Caco-2 (cell line): ENCODE results near the gene ITGB2. TPM values are rescaled to one million over a fixed set of nuclear protein-coding genes. Genes with fewer than 3 reads are reported as not detected.

Source experiments
- BruUV-seq: library from RNA; stranded (reverse); fragments of 400-500 nt; replicated peaks from 2 replicates; lab custom pipeline; 2021; lab: Mats Ljungman, UMichigan
- CTCF ChIA-PET: fragments of 300-600 bp; sonication (Branson Sonifier 250); formaldehyde crosslinking; loops from one replicate; lab custom pipeline; 2022; ENCODE audit warnings: antibody characterized with exemption; lab: Charles Lee
- POLR2A ChIA-PET: fragments of 300-600 bp; sonication (Branson Sonifier 250); formaldehyde crosslinking; loops from one replicate; lab custom pipeline; 2022; ENCODE audit warnings: antibody characterized with exemption; lab: Charles Lee
- DNase-seq, 2 experiments: peaks; one replicate each; pipeline versions ENCODE4 v3.0.0 to v3.0.0-alpha.2; 2020 to 2022
- H3K27me3 ChIP-seq: replicated peaks from 2 replicates; pipeline ENCODE4 v1.6.0; 2011; ENCODE audit warnings: low read length; ENCODE audit not compliant: control insufficient read depth, insufficient read depth
- H3K36me3 ChIP-seq: 2 replicates; pipeline ENCODE4 v1.5.1; 2011; ENCODE audit warnings: low read length; ENCODE audit not compliant: control insufficient read depth, insufficient read depth
- H3K4me1 ChIP-seq: fragments of 250-450 bp; sonication (Bioruptor Pico); 2 replicates; pipeline ENCODE4 v1.5.1; 2020; ENCODE audit warnings: mild to moderate bottlenecking
- H3K4me3 ChIP-seq: 2 replicates; pipeline ENCODE4 v1.5.1; 2011; ENCODE audit warnings: low read depth, mild to moderate bottlenecking, control low read depth, low read length
- H3K9me3 ChIP-seq: fragments of 250-450 bp; sonication (Bioruptor Pico); 2 replicates; pipeline ENCODE4 v1.5.1; 2020; ENCODE audit warnings: mild to moderate bottlenecking, moderate library complexity
- H3K27ac Mint-ChIP-seq: one replicate; pipeline ENCODE4 v1.8.0; 2022; ENCODE audit warnings: mixed read lengths; ENCODE audit not compliant: unreplicated experiment
- H3K27me3 Mint-ChIP-seq: one replicate; pipeline ENCODE4 v1.8.0; 2022; ENCODE audit warnings: mixed read lengths; ENCODE audit not compliant: insufficient read depth, unreplicated experiment
- H3K36me3 Mint-ChIP-seq: one replicate; pipeline ENCODE4 v1.8.0; 2022; ENCODE audit warnings: mild to moderate bottlenecking, mixed read lengths; ENCODE audit not compliant: insufficient read depth, unreplicated experiment
- H3K4me1 Mint-ChIP-seq: one replicate; pipeline ENCODE4 v1.8.0; 2022; ENCODE audit warnings: low read depth, mixed read lengths; ENCODE audit not compliant: unreplicated experiment
- H3K4me3 Mint-ChIP-seq: one replicate; pipeline ENCODE4 v1.8.0; 2022; ENCODE audit warnings: mild to moderate bottlenecking, moderate library complexity, mixed read lengths; ENCODE audit not compliant: unreplicated experiment
- H3K9me3 Mint-ChIP-seq: one replicate; pipeline ENCODE4 v1.8.0; 2022; ENCODE audit warnings: mixed read lengths; ENCODE audit not compliant: unreplicated experiment
- intact Hi-C: fragments of 100-400 bp; cut with micrococcal nuclease; formaldehyde crosslinking; loops from one replicate; pipeline ENCODE4 v1.10.0; 2022; ENCODE audit not compliant: unreplicated experiment
- total RNA-seq: library from RNA; stranded (reverse); gene quantifications from 2 replicates; pipeline ENCODE4 v1.2.3, GENCODE V29; 2022
- TF ChIP-seq, protein P1 (sequence below), 2 experiments: fragments of 200-600 bp in 1 of 2; IDR thresholded peaks; 1 replicate in 1 of 2; 2 replicates in 1 of 2; pipeline versions ENCODE4 v1.5.1 to v1.8.0; 2011 to 2022; ENCODE audit warnings: antibody characterized with exemption in 1 of 2, control low read depth in 1 of 2, inconsistent platforms in 1 of 2, low read depth in 1 of 2, low read length in 1 of 2, mild to moderate bottlenecking in 1 of 2, moderate library complexity in 1 of 2; ENCODE audit not compliant: insufficient read depth in 1 of 2, severe bottlenecking in 1 of 2, unreplicated experiment in 1 of 2

The ITGB2 gene
- total RNA-seq, 1 experiment from 2014 or later, result 0.48 TPM

DNA sequence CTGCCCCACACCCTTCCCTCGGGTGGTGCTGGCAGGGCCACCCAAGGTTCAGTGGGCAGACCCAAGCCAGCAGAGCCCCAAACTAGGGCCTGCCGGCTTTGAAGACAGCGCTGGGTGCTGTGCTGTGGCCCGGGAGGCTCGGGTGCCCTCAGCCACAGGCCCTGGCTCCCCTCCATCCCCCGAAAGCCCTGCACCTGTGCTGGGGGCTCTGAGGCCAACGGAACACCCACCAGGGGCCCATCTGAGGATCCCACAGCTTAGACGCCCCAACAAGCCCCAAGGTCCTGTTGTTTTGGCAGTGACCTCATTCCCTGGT is 8.6 kb downstream of the ITGB2 start:
- POLR2A ChIA-PET, result no interaction called here
- Mint-ChIP-seq H3K9me3 (no peaks in the 10 kb centered on the region), H3K4me3 (no peak overlapping the region), H3K4me1 (no peaks in the 10 kb centered on the region), H3K27me3 (peaks cover 4% of the 10 kb centered on the region), H3K36me3 (no peaks in the 10 kb centered on the region), H3K27ac (no peak overlapping the region)
- Histone ChIP-seq H3K36me3 (no peaks in the 10 kb centered on the region), H3K27me3 (no peaks in the 10 kb centered on the region), H3K9me3 (no peaks in the 10 kb centered on the region), H3K4me3 (no peak overlapping the region), H3K4me1 (no peaks in the 10 kb centered on the region)
- CTCF ChIA-PET, result no interaction called here
- intact Hi-C loops, result no loop called here
- TF ChIP-seq, protein P1, sequence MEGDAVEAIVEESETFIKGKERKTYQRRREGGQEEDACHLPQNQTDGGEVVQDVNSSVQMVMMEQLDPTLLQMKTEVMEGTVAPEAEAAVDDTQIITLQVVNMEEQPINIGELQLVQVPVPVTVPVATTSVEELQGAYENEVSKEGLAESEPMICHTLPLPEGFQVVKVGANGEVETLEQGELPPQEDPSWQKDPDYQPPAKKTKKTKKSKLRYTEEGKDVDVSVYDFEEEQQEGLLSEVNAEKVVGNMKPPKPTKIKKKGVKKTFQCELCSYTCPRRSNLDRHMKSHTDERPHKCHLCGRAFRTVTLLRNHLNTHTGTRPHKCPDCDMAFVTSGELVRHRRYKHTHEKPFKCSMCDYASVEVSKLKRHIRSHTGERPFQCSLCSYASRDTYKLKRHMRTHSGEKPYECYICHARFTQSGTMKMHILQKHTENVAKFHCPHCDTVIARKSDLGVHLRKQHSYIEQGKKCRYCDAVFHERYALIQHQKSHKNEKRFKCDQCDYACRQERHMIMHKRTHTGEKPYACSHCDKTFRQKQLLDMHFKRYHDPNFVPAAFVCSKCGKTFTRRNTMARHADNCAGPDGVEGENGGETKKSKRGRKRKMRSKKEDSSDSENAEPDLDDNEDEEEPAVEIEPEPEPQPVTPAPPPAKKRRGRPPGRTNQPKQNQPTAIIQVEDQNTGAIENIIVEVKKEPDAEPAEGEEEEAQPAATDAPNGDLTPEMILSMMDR (IDR thresholded peaks at IDR 0.05; ENCODE audit: insufficient read depth in 1 of 2, low read depth in 1 of 2, low read length in 1 of 2, severe bottlenecking in 1 of 2, unreplicated experiment in 1 of 2), result no peak
- no peak for DNase-seq
- no TSS peak for BruUV-seq

DNA sequence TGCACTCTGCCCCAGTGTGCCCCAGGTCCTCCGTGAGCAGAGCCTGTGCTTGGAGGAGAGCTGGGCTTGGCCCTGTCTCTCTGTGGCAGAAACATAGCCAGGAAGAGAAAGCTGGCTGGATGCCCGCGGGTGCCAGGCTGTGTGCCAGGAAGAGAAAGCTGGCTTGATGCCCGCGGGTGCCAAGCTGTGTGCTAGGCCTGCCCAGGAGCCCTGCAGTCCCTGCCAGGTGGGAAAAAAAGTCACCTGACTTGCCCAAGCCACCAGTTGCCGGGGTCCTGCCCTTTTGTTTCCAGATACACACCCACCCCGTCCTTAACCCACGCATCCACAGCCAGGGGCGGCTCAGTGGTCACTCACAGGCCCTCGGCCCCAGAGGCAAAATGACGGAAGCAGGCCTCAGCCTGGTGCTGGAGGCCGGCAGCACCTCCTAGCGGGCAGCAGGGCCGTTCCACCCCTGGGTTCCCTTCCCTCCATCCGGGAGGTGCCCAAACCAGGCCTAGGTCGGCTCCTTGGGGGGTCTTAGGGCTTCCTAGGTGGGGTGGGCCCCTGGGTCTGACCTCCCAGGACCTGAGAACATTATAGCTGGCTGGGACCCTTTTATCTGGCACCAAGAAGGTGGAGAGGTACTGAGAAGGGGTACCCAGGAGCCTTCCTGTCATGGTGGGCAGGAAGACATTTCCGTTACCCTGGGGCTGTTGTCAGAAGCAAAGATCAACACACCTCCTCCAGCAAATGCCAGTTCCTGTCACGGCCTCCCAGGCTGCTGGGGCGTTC is 9.1 kb downstream of the ITGB2 start:
- intact Hi-C loops, result no loop called here
- Mint-ChIP-seq H3K27ac (no peak overlapping the region), H3K27me3 (peaks cover 4% of the 10 kb centered on the region), H3K4me3 (no peak overlapping the region), H3K4me1 (no peaks in the 10 kb centered on the region), H3K36me3 (no peaks in the 10 kb centered on the region), H3K9me3 (no peaks in the 10 kb centered on the region)
- Histone ChIP-seq H3K36me3 (no peaks in the 10 kb centered on the region), H3K4me3 (no peak overlapping the region), H3K4me1 (no peaks in the 10 kb centered on the region), H3K9me3 (no peaks in the 10 kb centered on the region), H3K27me3 (no peaks in the 10 kb centered on the region)
- no peak for DNase-seq
- ChIA-PET CTCF (no interaction called here), POLR2A (no interaction called here)
- TF ChIP-seq, protein P1 (IDR thresholded peaks at IDR 0.05; ENCODE audit: insufficient read depth in 1 of 2, low read depth in 1 of 2, low read length in 1 of 2, severe bottlenecking in 1 of 2, unreplicated experiment in 1 of 2), result peak in 1 of 2 experiments; percentile 6
- BruUV-seq, result no TSS peak

DNA sequence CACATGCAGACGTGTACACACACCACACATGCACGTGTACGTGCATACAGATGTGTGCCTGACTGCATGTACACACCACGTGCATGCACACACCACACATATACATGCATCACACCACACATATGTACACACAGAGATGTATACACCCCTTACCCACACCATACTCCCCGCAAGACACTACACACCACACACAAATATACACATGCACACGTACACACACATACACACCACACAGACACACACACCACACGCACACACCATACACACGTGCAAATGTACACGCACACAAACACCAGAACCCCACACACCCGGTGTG is 9.7 kb downstream of the ITGB2 start:
- TF ChIP-seq, protein P1 (IDR thresholded peaks at IDR 0.05; ENCODE audit: insufficient read depth in 1 of 2, low read depth in 1 of 2, low read length in 1 of 2, severe bottlenecking in 1 of 2, unreplicated experiment in 1 of 2), result no peak
- Mint-ChIP-seq H3K27me3 (peaks cover 4% of the 10 kb centered on the region), H3K4me1 (no peaks in the 10 kb centered on the region), H3K9me3 (no peaks in the 10 kb centered on the region), H3K36me3 (no peaks in the 10 kb centered on the region), H3K27ac (no peak overlapping the region), H3K4me3 (no peak overlapping the region)
- ChIA-PET POLR2A (no interaction called here), CTCF (no interaction called here)
- no peak for DNase-seq
- Histone ChIP-seq H3K4me3 (no peak overlapping the region), H3K36me3 (no peaks in the 10 kb centered on the region), H3K27me3 (no peaks in the 10 kb centered on the region), H3K4me1 (no peaks in the 10 kb centered on the region), H3K9me3 (no peaks in the 10 kb centered on the region)
- no TSS peak for BruUV-seq
- intact Hi-C loops, result no loop called here
